Cardiac muscle cell (in vitro differentiated cells and primary cell): ENCODE data around the gene SCYGR1. TPM values are rescaled to one million over a fixed set of nuclear protein-coding genes. Genes with fewer than 3 reads are reported as not detected.
A peak's percentile ranks its signal among the peaks of the same experiment; 100 is the strongest.
"Not testable (repeated sequence)": the region's sequence is repeated elsewhere in the genome, so short reads cannot be mapped to it uniquely, and the experiment has no call there.

Source experiments
- DNase-seq, 2 donors: peaks; one replicate each; pipeline versions ENCODE4 v3.0.0 to v3.0.0-alpha.2; 2010 to 2017; ENCODE audit warnings: low read depth in 1 of 2, low spot score in 1 of 2
- H3K27ac ChIP-seq: fragments of 200-600 bp; sonication (generic); 2 replicates; pipeline ENCODE4 v1.5.1; 2016
- H3K27me3 ChIP-seq: fragments of 200-600 bp; sonication (generic); 2 replicates; pipeline ENCODE4 v1.6.0; 2016; ENCODE audit warnings: control low read depth
- H3K36me3 ChIP-seq: fragments of 200-600 bp; sonication (generic); 2 replicates; pipeline ENCODE4 v1.5.1; 2016; ENCODE audit warnings: control low read depth
- H3K4me1 ChIP-seq: fragments of 200-600 bp; sonication (generic); 2 replicates; pipeline ENCODE4 v1.8.1; 2017; ENCODE audit warnings: low read depth, mild to moderate bottlenecking, mixed run types
- H3K4me3 ChIP-seq: fragments of 200-600 bp; sonication (generic); 2 replicates; pipeline ENCODE4 v1.5.1; 2016; ENCODE audit warnings: mild to moderate bottlenecking
- H3K9me3 ChIP-seq: fragments of 200-600 bp; sonication (generic); 2 replicates; pipeline ENCODE4 v1.5.1; 2017; ENCODE audit warnings: low read depth, mild to moderate bottlenecking, control low read depth
- polyA plus RNA-seq: library from polyadenylated mRNA; unstranded; fragments of >200 nt; fragmentation: Nextera tagmentation; extraction: Ambion mirVana; gene quantifications from 2 replicates; pipeline ENCODE4 v1.2.1, GENCODE V29; 2016
- total RNA-seq: library from RNA; depleted of rRNA; stranded (reverse); fragments of >200 nt; gene quantifications from 2 replicates; pipeline ENCODE4 v1.2.3, GENCODE V29; 2016
- TF ChIP-seq, protein P1 (sequence below): IDR thresholded peaks from 2 replicates; pipeline ENCODE4 v1.5.1; 2012; ENCODE audit warnings: low read depth, mild to moderate bottlenecking, low read length

Gene SCYGR1
- total and polyA plus RNA-seq, 2 experiments from 2014 or later = not detected

GRCh38 chr2:227368574-227368973 is 19.2 kb downstream of the SCYGR1 start:
- DNase-seq = no peak
- Histone ChIP-seq H3K9me3 (no peaks in the 10 kb centered on the region), H3K4me1 (no peaks in the 10 kb centered on the region), H3K27ac (no peak overlapping the region), H3K27me3 (no peaks in the 10 kb centered on the region), H3K36me3 (no peaks in the 10 kb centered on the region), H3K4me3 (no peak overlapping the region)
- TF ChIP-seq, protein P1, sequence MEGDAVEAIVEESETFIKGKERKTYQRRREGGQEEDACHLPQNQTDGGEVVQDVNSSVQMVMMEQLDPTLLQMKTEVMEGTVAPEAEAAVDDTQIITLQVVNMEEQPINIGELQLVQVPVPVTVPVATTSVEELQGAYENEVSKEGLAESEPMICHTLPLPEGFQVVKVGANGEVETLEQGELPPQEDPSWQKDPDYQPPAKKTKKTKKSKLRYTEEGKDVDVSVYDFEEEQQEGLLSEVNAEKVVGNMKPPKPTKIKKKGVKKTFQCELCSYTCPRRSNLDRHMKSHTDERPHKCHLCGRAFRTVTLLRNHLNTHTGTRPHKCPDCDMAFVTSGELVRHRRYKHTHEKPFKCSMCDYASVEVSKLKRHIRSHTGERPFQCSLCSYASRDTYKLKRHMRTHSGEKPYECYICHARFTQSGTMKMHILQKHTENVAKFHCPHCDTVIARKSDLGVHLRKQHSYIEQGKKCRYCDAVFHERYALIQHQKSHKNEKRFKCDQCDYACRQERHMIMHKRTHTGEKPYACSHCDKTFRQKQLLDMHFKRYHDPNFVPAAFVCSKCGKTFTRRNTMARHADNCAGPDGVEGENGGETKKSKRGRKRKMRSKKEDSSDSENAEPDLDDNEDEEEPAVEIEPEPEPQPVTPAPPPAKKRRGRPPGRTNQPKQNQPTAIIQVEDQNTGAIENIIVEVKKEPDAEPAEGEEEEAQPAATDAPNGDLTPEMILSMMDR = no peak

DNA sequence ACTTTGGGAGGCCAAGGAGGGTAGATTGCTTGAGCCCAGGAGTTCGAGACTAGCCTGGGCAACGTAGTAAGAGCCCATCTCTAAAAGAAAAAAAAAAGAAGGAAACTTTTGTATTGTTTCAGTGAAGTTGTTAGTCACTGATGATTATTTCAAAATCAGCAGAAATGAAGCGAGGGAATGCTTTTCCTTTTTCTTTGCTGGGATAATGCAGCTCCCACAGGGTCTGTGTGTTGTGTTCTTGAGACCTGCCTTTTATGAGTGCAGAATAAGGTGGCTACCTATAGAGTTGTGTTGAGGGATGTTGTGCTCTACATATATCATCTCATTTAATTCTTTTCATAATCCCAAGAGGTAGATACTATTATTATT is 20.3 kb downstream of the SCYGR1 start:
- H3K4me3 ChIP-seq = no peak overlapping the region
- H3K27me3 ChIP-seq = no peaks in the 10 kb centered on the region
- no peaks in the 10 kb centered on the region for H3K9me3 ChIP-seq
- no peaks in the 10 kb centered on the region for H3K36me3 ChIP-seq
- no peak overlapping the region for H3K27ac ChIP-seq
- no peak for DNase-seq
- TF ChIP-seq, protein P1 = no peak
- H3K4me1 ChIP-seq = no peaks in the 10 kb centered on the region

DNA sequence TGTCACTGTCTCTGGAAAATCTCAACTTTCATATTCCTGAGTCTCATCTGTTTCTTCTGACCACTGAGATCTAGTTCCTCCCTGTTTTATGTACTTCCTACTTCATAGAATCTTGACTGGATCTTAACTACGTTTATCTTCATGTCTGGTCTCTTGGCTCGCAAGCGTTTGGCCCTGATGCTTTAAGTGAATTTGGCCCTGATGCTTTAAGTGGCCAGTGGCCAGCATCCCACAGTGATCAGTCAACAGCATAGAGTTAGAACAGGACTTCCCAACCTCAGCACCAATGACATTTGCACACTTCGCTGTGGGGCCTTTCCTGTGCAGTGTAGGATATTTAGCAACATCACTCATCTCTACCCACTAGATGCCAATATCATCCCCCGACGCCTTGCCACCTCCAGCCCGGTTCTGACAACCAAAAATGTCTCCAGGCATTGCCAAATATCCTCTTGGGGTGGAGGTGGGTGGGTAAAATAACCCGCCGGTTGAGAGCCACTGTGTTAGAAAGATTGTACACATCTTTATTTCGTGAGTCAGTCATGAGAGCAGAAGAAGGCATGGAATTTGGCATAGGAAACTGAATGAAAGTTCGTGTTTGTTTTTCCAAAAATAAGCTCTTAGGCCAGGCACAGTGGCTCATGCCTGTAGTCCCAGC is 20.9 kb downstream of the SCYGR1 start:
- no peaks in the 10 kb centered on the region for H3K27me3 ChIP-seq
- DNase-seq = peak in 1 of 2 donors; percentile 93
- H3K9me3 ChIP-seq = no peaks in the 10 kb centered on the region
- TF ChIP-seq, protein P1 = no peak
- no peak overlapping the region for H3K4me3 ChIP-seq
- H3K4me1 ChIP-seq = no peaks in the 10 kb centered on the region
- no peak overlapping the region for H3K27ac ChIP-seq
- H3K36me3 ChIP-seq = no peaks in the 10 kb centered on the region

DNA sequence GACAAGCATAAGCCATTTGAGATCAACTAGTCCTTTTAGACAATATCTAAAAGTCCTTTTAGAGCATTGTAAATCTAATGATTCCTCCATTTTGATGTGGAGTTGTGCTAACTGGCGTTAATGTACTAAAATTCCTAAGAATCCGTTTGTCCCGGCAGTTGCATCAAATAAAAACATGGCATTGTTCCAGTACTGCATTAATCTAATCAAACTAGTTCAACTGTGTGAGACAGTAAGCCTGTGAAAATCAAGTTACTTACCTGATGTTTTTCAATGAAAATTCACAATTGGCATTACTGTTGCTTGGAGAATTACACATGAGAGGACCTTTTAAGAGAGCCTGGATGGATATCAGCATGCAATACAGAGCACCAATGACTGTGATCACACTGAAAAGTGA is 21.9 kb downstream of the SCYGR1 start:
- TF ChIP-seq, protein P1 = no peak
- H3K9me3 ChIP-seq = no peaks in the 10 kb centered on the region
- no peaks in the 10 kb centered on the region for H3K27me3 ChIP-seq
- no peaks in the 10 kb centered on the region for H3K36me3 ChIP-seq
- no peak overlapping the region for H3K4me3 ChIP-seq
- no peak overlapping the region for H3K27ac ChIP-seq
- no peaks in the 10 kb centered on the region for H3K4me1 ChIP-seq
- DNase-seq = peak in 1 of 2 donors; percentile 53

DNA sequence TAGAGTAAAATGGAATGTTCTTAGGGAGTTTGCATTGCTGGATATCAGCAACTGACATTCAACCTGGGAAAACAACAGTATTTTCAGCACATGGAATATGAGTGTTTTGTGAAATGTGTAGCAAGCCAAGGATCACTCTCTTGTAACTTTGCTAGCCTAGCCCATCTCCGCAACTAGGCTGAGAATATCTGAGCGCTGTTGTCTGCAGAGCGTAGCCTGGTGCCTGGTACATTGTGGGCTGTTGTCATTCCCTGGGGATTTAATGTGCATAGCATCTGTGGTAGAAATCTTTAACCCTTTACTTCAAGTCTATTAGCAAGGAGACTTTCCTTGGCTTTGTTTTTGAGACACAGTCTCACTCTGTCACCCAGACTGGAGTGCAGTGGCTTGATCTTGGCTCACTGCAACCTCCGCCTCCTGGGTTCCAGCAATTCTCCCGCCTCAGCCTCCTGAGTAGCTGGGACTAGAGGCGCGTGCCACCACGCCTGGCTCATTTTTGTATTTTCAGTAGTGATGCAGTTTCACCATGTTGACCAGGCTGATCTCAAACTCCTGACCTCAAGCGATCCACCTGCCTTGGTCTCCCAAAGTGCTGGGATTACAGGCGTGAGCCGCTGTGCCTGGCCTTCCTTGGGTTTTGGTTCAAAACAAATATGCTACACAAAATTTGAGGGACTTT is 23.0 kb downstream of the SCYGR1 start:
- H3K36me3 ChIP-seq, H3K4me3 ChIP-seq, H3K27ac ChIP-seq, H3K27me3 ChIP-seq, H3K9me3 ChIP-seq, H3K4me1 ChIP-seq: not testable (repeated sequence)
- DNase-seq = peak in 1 of 2 donors; percentile 60

- TF ChIP-seq, protein P1 = no peak
- Histone ChIP-seq H3K4me3 (no peak overlapping the region), H3K27me3 (no peaks in the 10 kb centered on the region), H3K4me1 (no peaks in the 10 kb centered on the region), H3K27ac (no peak overlapping the region), H3K9me3 (no peaks in the 10 kb centered on the region), H3K36me3 (peaks cover 2% of the 10 kb centered on the region)
- no peak for DNase-seq
Observed at GRCh38 chr2:227363756-227364155, 24.0 kb downstream of the SCYGR1 start.
